PC-9 (cell line): ENCODE results near the gene CPNE9. TPM values are rescaled to one million over a fixed set of nuclear protein-coding genes. Genes with fewer than 3 reads are reported as not detected.

Source experiments
- BruUV-seq: library from RNA; stranded (reverse); fragments of 400-500 nt; replicated peaks from 2 replicates; lab custom pipeline; 2021; lab: Mats Ljungman, UMichigan
- CTCF ChIA-PET: fragments of 300-600 bp; sonication (Branson Sonifier 250); formaldehyde crosslinking; loops from one replicate; lab custom pipeline; 2022; ENCODE audit warnings: antibody characterized with exemption; lab: Charles Lee
- POLR2A ChIA-PET: fragments of 300-600 bp; sonication (Branson Sonifier 250); formaldehyde crosslinking; loops from one replicate; lab custom pipeline; 2022; ENCODE audit warnings: antibody characterized with exemption; ENCODE audit not compliant: unreplicated experiment; lab: Charles Lee
- DNase-seq, 2 experiments: peaks; one replicate each; pipeline versions ENCODE4 v3.0.0 to v3.0.0-alpha.2; 2015 to 2022; ENCODE audit warnings: mixed read lengths in 1 of 2
- H2AFZ ChIP-seq: fragments of 200-600 bp; sonication (generic); 2 replicates; pipeline ENCODE4 v1.8.1; 2017; ENCODE audit warnings: antibody characterized with exemption
- H3F3A ChIP-seq: fragments of 200-600 bp; sonication (generic); 2 replicates; pipeline ENCODE4 v1.8.1; 2017; ENCODE audit warnings: antibody characterized with exemption, mild to moderate bottlenecking, low read depth; ENCODE audit not compliant: insufficient read depth
- H3K27ac ChIP-seq: fragments of 200-600 bp; sonication (generic); 2 replicates; pipeline ENCODE4 v1.6.1; 2016; ENCODE audit warnings: mixed run types
- H3K27me3 ChIP-seq: fragments of 200-600 bp; sonication (generic); 2 replicates; pipeline ENCODE4 v1.6.1; 2016; ENCODE audit warnings: low read depth, mixed run types; ENCODE audit not compliant: insufficient read depth
- H3K36me3 ChIP-seq: fragments of 200-600 bp; sonication (generic); 2 replicates; pipeline ENCODE4 v1.6.1; 2016; ENCODE audit warnings: low read depth, mixed run types
- H3K4me1 ChIP-seq: fragments of 200-600 bp; sonication (generic); replicated peaks from 2 replicates; pipeline ENCODE4 v1.6.1; 2016; ENCODE audit warnings: mixed run types; ENCODE audit not compliant: insufficient read depth
- H3K4me2 ChIP-seq: fragments of 200-600 bp; sonication (generic); 2 replicates; pipeline ENCODE4 v1.6.1; 2017; ENCODE audit warnings: mixed run types
- H3K4me3 ChIP-seq: fragments of 200-600 bp; sonication (generic); 2 replicates; pipeline ENCODE4 v1.6.1; 2016; ENCODE audit warnings: mixed run types
- H3K79me2 ChIP-seq: fragments of 200-600 bp; sonication (generic); 2 replicates; pipeline ENCODE4 v1.6.1; 2017; ENCODE audit warnings: low read depth, mixed run types
- H3K9me2 ChIP-seq: fragments of 200-600 bp; sonication (generic); 2 replicates; pipeline ENCODE4 v1.8.1; 2017; ENCODE audit warnings: mild to moderate bottlenecking; ENCODE audit not compliant: insufficient read depth
- H3K9me3 ChIP-seq: fragments of 200-600 bp; sonication (generic); 2 replicates; pipeline ENCODE4 v1.8.1; 2016; ENCODE audit warnings: low read depth; ENCODE audit not compliant: insufficient read depth
- H4K20me1 ChIP-seq: fragments of 200-600 bp; sonication (generic); 2 replicates; pipeline ENCODE4 v1.8.1; 2017; ENCODE audit not compliant: insufficient read depth
- EZH2 ChIP-seq: fragments of 200-600 bp; sonication (generic); IDR thresholded peaks from 2 replicates; pipeline ENCODE4 v1.8.0; 2017; ENCODE audit warnings: antibody characterized with exemption, low read depth
- intact Hi-C: fragments of 100-400 bp; cut with micrococcal nuclease; formaldehyde crosslinking; loops from one replicate; pipeline ENCODE4 v1.10.0; 2022; ENCODE audit not compliant: unreplicated experiment
- total RNA-seq: library from RNA; stranded (reverse); gene quantifications from 2 replicates; pipeline ENCODE4 v1.2.3, GENCODE V29; 2021
- TF ChIP-seq, protein P1 (sequence below): fragments of 200-600 bp; sonication (generic); conservative IDR thresholded peaks from 2 replicates; pipeline ENCODE4 v1.6.1; 2017; ENCODE audit warnings: mixed run types, antibody characterized with exemption, mild to moderate bottlenecking, moderate library complexity

Gene CPNE9
- total RNA-seq, 1 experiment from 2014 or later: not detected

DNA sequence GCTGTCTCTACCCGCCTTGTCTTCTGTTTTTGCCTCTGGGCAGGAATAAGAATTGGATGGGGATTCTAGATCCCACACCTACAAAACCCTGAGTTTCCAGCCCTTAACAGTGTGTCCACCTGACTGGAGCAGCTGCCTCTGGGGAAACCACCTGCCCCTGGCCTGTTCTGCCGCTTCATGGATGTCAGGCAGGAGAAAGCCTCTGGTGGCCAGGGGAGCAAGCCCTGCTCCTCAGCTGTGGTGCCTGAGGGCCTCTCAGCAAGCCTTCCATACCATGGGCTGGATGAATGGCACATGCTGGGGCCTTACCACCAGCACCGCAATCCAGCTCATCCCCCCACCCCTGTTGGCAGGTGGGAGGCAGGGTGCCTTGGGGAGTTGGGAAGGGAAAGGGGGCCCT, 5.3 kb upstream of the CPNE9 start:
- no TSS peak for BruUV-seq
- Histone ChIP-seq H4K20me1 (no peaks in the 10 kb centered on the region), H3K27me3 (no peaks in the 10 kb centered on the region), H3F3A (no peaks in the 10 kb centered on the region), H3K9me3 (no peaks in the 10 kb centered on the region), H3K27ac (no peak overlapping the region), H3K4me3 (no peak overlapping the region), H3K4me1 (no peaks in the 10 kb centered on the region), H3K79me2 (no peaks in the 10 kb centered on the region), H2AFZ (no peak overlapping the region), H3K4me2 (no peak overlapping the region), H3K9me2 (no peaks in the 10 kb centered on the region), H3K36me3 (peaks cover 8% of the 10 kb centered on the region; the same call in 1 of the 2 replicates)
- no peak for TF ChIP-seq EZH2
- TF ChIP-seq, protein P1, sequence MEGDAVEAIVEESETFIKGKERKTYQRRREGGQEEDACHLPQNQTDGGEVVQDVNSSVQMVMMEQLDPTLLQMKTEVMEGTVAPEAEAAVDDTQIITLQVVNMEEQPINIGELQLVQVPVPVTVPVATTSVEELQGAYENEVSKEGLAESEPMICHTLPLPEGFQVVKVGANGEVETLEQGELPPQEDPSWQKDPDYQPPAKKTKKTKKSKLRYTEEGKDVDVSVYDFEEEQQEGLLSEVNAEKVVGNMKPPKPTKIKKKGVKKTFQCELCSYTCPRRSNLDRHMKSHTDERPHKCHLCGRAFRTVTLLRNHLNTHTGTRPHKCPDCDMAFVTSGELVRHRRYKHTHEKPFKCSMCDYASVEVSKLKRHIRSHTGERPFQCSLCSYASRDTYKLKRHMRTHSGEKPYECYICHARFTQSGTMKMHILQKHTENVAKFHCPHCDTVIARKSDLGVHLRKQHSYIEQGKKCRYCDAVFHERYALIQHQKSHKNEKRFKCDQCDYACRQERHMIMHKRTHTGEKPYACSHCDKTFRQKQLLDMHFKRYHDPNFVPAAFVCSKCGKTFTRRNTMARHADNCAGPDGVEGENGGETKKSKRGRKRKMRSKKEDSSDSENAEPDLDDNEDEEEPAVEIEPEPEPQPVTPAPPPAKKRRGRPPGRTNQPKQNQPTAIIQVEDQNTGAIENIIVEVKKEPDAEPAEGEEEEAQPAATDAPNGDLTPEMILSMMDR: no peak
- CTCF ChIA-PET: no interaction called here
- no peak for DNase-seq
- POLR2A ChIA-PET: no interaction called here
- intact Hi-C loops: no loop called here

DNA sequence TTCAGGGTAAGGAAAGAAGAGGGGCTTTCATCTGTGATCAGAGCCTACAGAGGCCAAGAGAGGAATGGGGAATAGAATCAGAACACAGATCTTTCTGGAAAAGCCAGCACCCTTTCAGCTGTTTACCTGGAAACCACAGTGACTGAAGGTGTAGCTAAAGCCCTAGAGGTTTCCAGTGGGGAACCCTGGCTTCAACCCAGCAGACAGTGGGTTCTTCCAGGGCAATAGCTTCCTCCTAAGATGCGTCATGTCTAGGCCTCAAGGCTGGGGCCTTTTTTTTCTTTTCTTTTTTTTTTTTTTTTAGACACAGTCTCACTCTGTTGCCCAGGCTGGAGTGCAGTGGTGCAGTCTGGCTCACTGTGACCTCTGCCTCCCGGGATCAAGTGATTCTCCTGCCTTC, 3.1 kb upstream of the CPNE9 start:
- H3K27ac ChIP-seq: no peak overlapping the region
- no peak overlapping the region for H3K4me3 ChIP-seq
- ChIA-PET POLR2A (interaction anchor here (0.6 kb wide), 2 partner anchors 21 to 347 kb away, joined by 3 to 7 read pairs; no protein-coding TSS in a partner anchor), CTCF (no interaction called here)
- no peaks in the 10 kb centered on the region for H4K20me1 ChIP-seq
- no peaks in the 10 kb centered on the region for H3K4me1 ChIP-seq
- no peak for TF ChIP-seq EZH2
- TF ChIP-seq, protein P1: no peak
- no peak for DNase-seq
- no peaks in the 10 kb centered on the region for H3F3A ChIP-seq
- no peaks in the 10 kb centered on the region for H3K79me2 ChIP-seq
- no peak overlapping the region for H2AFZ ChIP-seq
- no peaks in the 10 kb centered on the region for H3K27me3 ChIP-seq
- H3K9me2 ChIP-seq: no peaks in the 10 kb centered on the region
- no peaks in the 10 kb centered on the region for H3K36me3 ChIP-seq
- BruUV-seq: no TSS peak
- no peak overlapping the region for H3K4me2 ChIP-seq
- intact Hi-C loops: no loop called here
- H3K9me3 ChIP-seq: no peaks in the 10 kb centered on the region

DNA sequence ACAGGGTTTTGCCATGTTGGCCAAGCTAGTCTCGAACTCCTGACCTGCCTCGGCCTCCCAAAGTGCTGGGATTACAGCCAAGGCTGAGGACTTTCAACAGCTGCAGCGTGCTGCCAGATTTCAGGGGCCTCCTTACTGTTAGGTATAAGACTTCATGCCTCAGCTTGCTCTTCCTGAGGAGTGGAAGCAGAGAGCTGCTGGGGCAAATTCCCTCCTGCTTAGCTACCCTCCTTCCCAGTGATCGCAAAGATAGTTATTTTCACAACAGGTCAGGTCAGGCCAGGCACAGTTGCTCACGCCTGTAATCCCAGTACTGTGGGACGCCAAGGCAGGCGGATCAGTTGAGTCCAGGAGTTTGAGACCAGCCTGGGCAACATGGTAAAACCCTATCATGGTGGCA, 2.6 kb upstream of the CPNE9 start:
- Histone ChIP-seq H3F3A (no peaks in the 10 kb centered on the region), H3K27me3 (no peaks in the 10 kb centered on the region), H4K20me1 (no peaks in the 10 kb centered on the region), H3K4me3 (no peak overlapping the region), H3K9me3 (no peaks in the 10 kb centered on the region), H3K9me2 (no peaks in the 10 kb centered on the region), H3K79me2 (no peaks in the 10 kb centered on the region), H3K36me3 (no peaks in the 10 kb centered on the region), H3K4me2 (no peak overlapping the region), H3K27ac (no peak overlapping the region), H2AFZ (no peak overlapping the region), H3K4me1 (no peaks in the 10 kb centered on the region)
- TF ChIP-seq, protein P1: no peak
- no peak for TF ChIP-seq EZH2
- CTCF ChIA-PET: no interaction called here
- POLR2A ChIA-PET: no interaction called here
- intact Hi-C loops: no loop called here
- DNase-seq: no peak
- no TSS peak for BruUV-seq
